Transverse colon (tissue), 3 donors: Measurements from ENCODE around the gene AGMO.

Experiments used
- CTCF ChIP-seq, 5 experiments: fragments of 200-600 bp in 3 of 5; fragments of 450-650 bp in 2 of 5; sonication (generic) in 3 of 5; IDR thresholded peaks; 1 replicate in 2 of 5; 2 replicates in 3 of 5; pipeline ENCODE4 v1.5.1; 2016 to 2017; ENCODE audit warnings: antibody characterized with exemption in 5 of 5, inconsistent platforms in 3 of 5, mild to moderate bottlenecking in 2 of 5, moderate library complexity in 1 of 5
- POLR2A ChIP-seq: fragments of 450-650 bp; IDR thresholded peaks from one replicate; pipeline ENCODE4 v1.6.1; 2016; ENCODE audit warnings: antibody characterized with exemption, mild to moderate bottlenecking, moderate library complexity

DNA sequence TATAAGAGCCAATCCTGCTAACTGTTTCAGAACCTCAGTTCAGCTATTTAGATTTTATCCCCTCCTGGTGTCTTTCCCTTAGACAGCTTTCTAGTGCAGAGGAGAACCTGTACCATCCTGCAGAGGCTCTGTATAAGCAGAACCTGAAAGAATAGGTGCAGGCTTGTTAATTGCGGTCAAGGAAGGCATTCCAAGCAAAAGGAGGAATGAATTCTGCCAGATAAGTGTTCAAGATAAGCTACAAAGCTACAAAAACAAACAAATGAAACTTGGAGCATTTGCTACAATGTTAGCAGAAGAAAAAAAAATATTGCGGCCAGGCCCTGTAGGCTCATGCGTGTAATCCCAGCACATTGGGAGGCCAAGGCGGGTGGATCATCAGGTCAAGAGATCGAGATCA lies 32.6 kb upstream of the AGMO start:
- TF ChIP-seq POLR2A = no peak
- no peak for TF ChIP-seq CTCF (IDR thresholded peaks at IDR 0.05)
